NCI-H2107 (cell line): ENCODE results near the gene PAK2.
"Not testable (repeated sequence)": the region's sequence is repeated elsewhere in the genome, so short reads cannot be mapped to it uniquely, and the experiment has no call there.

Experiments
- DNase-seq: peaks from one replicate; lab custom pipeline; 2025; lab: John Stamatoyannopoulos, UW

Gene PAK2

DNA sequence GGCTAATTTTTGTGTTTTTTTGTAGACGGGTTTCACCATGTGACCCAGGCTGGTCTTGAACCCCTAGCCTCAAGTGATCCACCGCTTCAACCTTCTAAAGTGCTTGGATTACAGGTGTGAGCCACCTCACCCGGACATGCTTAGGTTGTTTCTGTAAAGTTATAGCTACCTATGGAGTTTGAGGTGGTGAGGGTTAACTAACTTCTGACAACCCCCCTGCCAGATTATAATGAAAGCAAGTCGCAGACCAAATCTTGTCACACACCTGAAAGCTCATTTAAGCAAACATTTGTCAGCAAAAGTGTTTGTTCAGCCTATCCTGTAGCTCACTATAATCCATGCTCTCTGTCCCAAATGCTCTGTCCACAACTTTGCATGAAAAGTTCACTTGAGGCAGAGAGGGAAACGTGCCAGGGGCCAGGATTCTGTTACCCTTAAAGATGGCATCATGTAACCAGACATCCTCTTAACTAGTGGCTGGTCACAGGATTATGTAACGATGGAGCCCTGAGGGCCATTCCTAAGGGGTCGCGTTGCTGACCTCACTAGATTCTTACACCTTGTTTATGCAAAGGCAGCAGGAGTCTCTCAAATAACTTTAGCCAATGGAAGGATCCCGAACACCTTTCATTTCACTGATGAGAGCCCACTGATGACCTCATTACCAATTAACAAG lies 103.9 kb downstream of the PAK2 start:
- DNase-seq = no peak

DNA sequence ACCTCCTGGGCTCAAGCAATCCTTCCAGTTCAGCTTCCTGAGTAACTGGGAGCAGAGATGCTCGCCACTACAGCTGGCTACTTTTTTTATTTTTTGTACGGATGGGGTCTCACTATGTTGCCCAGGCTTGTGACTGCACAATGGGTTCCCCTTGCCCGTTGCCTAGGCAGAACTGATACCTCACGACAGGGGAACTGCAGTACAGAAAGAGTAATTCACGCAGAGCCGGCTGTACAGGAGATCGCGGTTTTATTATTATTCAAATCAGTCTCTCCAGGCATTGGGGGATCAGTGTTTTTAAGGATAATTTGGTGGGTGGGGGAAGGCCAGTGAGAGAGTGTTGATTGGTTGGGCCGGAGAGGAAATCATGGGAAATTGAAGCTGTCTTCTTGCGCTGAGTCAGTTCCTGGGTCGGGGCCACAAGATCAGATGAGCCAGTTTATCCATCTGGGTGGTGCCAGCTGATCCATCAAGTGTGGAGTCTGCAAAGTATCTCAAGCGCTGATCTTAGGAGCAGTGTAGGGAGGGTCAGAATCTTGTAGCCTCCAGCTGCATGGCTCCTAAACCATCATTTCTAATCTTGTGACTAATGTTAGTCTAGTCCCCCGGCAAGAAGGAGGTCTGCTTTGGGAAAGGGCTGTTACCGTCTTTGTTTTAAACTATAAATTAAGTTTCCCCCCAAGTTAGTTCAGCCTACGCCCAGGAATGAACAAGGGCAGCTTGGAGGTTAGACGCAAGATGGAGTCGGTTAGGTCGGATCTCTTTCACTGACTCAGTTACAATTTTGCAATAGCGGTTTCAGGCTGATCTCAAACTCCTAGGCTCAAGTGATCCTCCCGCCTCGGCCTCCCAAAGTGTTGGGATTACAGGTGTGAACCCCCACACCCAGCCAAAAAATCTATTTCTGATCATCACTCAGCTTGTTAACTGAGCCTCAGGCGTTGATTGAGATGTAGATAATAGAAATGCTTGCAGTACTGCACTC lies 104.9 kb downstream of the PAK2 start:
- not testable (repeated sequence) for DNase-seq

DNA sequence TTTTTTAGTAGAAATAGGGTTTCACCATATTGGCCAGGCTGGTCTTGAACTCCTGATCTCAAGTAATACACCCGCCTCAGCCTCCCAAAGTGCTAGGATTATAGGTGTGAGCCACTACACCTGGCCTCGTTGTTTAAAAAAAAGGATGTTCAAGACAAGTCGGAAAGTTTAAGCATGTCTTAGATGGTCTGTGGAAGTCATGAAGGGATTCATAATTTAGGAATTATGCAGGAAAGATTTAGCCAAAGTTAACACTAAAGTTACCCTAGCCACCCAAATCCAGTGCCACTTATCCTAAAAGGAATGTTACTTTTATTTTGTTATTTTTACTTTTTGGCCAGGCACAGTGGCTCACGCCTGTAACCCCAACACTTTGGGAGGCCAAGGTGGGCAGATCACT lies 108.7 kb downstream of the PAK2 start:
- not testable (repeated sequence) for DNase-seq

GRCh38 chr3:196849180-196849741 lies 109.6 kb downstream of the PAK2 start:
- DNase-seq = no peak

GRCh38 chr3:196863000-196863399 lies 123.3 kb downstream of the PAK2 start:
- DNase-seq = not testable (repeated sequence)

- no peak for DNase-seq
Observed at GRCh38 chr3:196867155-196867506, 127.5 kb downstream of the PAK2 start.

DNA sequence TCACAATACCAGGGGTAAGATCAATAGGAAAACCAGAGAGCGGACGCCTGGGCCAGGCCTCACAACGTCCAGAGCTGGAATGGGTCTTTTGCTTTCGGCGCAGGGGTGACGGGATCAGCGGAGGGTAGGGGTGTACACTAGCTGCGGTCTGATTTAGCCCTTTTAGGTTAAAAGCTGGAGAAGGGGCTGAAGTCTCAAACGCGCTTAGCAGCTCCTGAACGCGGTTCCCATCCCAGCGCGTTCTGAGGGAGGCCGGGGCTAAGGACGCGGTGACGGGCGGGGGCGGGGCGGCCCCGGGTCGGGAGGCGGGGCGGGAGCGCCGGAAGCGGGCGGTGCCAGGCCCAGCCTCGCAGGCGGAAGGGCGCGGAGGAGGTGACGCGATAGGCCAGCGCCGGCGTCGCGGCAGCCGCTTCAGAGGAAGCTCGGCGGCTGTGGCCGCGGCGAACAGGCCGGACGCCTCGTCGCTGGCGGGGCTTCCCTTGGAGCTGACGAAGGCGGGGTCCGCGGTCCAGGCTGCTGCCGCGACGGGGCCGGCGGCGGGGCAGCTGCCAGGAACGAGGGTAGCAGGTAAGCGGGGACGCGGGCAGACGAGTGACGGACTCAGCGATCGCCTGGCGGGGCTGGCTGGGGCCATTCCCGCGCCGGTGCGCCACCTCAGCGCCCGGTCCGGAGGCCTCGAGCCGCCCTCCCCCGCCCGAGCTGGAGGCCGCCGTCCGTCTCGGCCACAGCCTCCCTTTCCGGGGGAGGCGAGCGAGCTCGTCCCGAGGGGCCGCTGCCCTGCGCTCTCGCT lies 128.0 kb downstream of the PAK2 start, which contains the start of gene SENP5:
Gene SENP5 (plus strand): TSS at position 414 of the 790 bp plus-strand sequence. CDS start 17,262 bp downstream, outside the sequence.
- DNase-seq = peak; percentile 99

DNA sequence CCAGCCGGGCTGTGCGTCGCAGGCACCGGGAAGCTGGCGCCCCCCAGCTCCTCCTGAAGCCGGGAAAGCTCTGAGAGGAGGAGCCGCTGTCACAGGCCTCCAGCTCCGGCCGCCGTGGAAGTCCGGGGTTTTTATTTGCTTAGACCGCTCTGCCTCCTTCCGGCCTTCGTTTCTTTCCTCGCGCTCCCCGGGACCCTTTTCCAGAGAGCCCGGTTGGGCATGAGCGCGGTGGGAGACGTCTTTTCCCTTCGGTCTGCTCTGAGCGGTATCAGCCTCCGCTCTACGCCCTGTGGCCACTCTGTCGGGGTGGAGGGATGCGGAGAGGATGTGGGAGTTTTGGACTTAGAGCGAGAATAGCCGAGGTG lies 128.6 kb downstream of the PAK2 start:
- DNase-seq = no peak

DNA sequence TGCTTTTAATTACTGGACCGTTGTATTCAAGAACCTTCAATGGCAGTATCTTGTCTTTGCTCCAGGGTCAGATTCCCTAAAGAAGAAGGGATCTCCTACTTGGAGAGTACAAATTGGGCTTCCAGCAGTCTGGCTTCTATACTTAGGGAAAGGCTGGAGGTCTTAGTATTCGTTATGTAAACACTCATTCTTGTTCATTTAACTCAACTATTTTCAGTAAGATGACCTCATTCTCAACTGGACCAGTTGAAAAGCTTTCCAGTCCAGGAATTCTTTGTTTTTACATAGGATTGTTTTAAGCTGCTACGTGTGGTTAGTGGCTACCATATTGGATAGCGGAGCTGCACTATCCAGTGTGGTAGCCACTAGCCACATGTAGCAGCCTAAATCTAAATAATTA lies 132.7 kb downstream of the PAK2 start:
- no peak for DNase-seq

- DNase-seq = not testable (repeated sequence)
Observed at GRCh38 chr3:196874511-196875094, 134.9 kb downstream of the PAK2 start.

DNA sequence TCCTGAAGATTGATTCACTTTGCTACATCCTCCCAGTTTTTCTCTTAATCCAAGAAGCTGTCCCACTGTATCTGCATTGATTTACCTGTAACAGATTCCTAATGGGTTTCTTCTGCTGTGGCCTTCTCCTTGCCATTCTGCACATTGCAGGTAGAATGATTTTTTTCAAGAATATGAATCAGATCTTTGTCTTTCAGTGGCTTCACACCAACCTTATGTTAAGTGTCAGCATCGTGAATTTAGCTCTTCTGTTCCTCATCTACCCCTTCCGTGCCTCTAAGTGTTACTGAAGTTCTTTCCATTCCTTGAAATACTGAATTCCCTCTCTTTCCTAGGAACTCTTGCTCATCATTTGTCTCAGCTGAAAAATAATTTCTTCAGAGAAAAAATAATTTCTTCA lies 135.6 kb downstream of the PAK2 start:
- DNase-seq = no peak
